ENCODE data around the gene GNG4. TPM values are rescaled to one million over a fixed set of nuclear protein-coding genes. Genes with fewer than 3 reads are reported as not detected.
"Not testable (repeated sequence)": the region's sequence is repeated elsewhere in the genome, so short reads cannot be mapped to it uniquely, and the experiment has no call there.

The GNG4 gene
- total RNA-seq, 2 experiments from 2014 or later, result 0.53 to 4.7 TPM

GRCh38 chr1:235582130-235582529, 67.5 kb downstream of the GNG4 start:
- peaks cover 2% of the 10 kb centered on the region for H3K36me3 Mint-ChIP-seq
- peaks cover 2% of the 10 kb centered on the region for H3K9me3 Mint-ChIP-seq (ENCODE audit: low read depth)
- DNase-seq, result no peak
- ATAC-seq, result no peak
- no peaks in the 10 kb centered on the region for H3K4me1 Mint-ChIP-seq
- peak overlapping the region; percentile 6 for H3K27ac Mint-ChIP-seq
- CTCF ChIA-PET, result interaction anchor here (1.0 kb wide), 1 partner anchor 390 kb away, joined by 3 read pairs; no protein-coding TSS in a partner anchor
- peaks cover 32% of the 10 kb centered on the region for H3K27me3 Mint-ChIP-seq
- no peak overlapping the region for H3K4me3 Mint-ChIP-seq

GRCh38 chr1:235579891-235580290, 69.7 kb downstream of the GNG4 start:
- peaks cover 18% of the 10 kb centered on the region for H3K27me3 Mint-ChIP-seq
- CTCF ChIA-PET, result no interaction called here
- H3K4me3 Mint-ChIP-seq, result no peak overlapping the region
- no peak for DNase-seq
- H3K27ac Mint-ChIP-seq, result no peak overlapping the region
- H3K9me3 Mint-ChIP-seq (ENCODE audit: low read depth), result no peaks in the 10 kb centered on the region
- H3K4me1 Mint-ChIP-seq, result no peaks in the 10 kb centered on the region
- H3K36me3 Mint-ChIP-seq, result no peaks in the 10 kb centered on the region
- ATAC-seq, result no peak

GRCh38 chr1:235575597-235575996, 74.0 kb downstream of the GNG4 start:
- ATAC-seq (no peak), DNase-seq (no peak)
- no peaks in the 10 kb centered on the region for H3K4me1 Mint-ChIP-seq
- no peaks in the 10 kb centered on the region for H3K27me3 Mint-ChIP-seq
- H3K36me3 Mint-ChIP-seq, result no peaks in the 10 kb centered on the region
- H3K4me3 Mint-ChIP-seq, result no peak overlapping the region
- CTCF ChIA-PET, result no interaction called here
- no peaks in the 10 kb centered on the region for H3K9me3 Mint-ChIP-seq (ENCODE audit: low read depth)
- no peak overlapping the region for H3K27ac Mint-ChIP-seq

GRCh38 chr1:235573880-235574279, 75.7 kb downstream of the GNG4 start:
- H3K27ac Mint-ChIP-seq, result no peak overlapping the region
- no peaks in the 10 kb centered on the region for H3K36me3 Mint-ChIP-seq
- CTCF ChIA-PET, result interaction anchor here (1.2 kb wide), 1 partner anchor 26 kb away, joined by 3 read pairs; no protein-coding TSS in a partner anchor
- no peaks in the 10 kb centered on the region for H3K4me1 Mint-ChIP-seq
- DNase-seq (no peak), ATAC-seq (no peak)
- no peak overlapping the region for H3K4me3 Mint-ChIP-seq
- no peaks in the 10 kb centered on the region for H3K9me3 Mint-ChIP-seq (ENCODE audit: low read depth)
- H3K27me3 Mint-ChIP-seq, result no peaks in the 10 kb centered on the region

GRCh38 chr1:235572971-235573370, 76.6 kb downstream of the GNG4 start:
- H3K27me3 Mint-ChIP-seq; CTCF ChIA-PET; DNase-seq; H3K4me1 Mint-ChIP-seq; H3K36me3 Mint-ChIP-seq; H3K4me3 Mint-ChIP-seq; H3K9me3 Mint-ChIP-seq (ENCODE audit: low read depth); ATAC-seq; H3K27ac Mint-ChIP-seq: not testable (repeated sequence)

- H3K4me1 Mint-ChIP-seq, result peaks cover 14% of the 10 kb centered on the region
- no peak overlapping the region for H3K4me3 Mint-ChIP-seq
- no peaks in the 10 kb centered on the region for H3K9me3 Mint-ChIP-seq (ENCODE audit: low read depth)
- H3K27ac Mint-ChIP-seq, result no peak overlapping the region
- H3K36me3 Mint-ChIP-seq, result no peaks in the 10 kb centered on the region
- no peak for ATAC-seq
- H3K27me3 Mint-ChIP-seq, result no peaks in the 10 kb centered on the region
- no peak for DNase-seq
- CTCF ChIA-PET, result no interaction called here
These were observed 78.1 kb downstream of the GNG4 start for GRCh38 chr1:235571482-235571881.

- Mint-ChIP-seq H3K9me3 (ENCODE audit: low read depth) (no peaks in the 10 kb centered on the region), H3K27me3 (no peaks in the 10 kb centered on the region), H3K36me3 (no peaks in the 10 kb centered on the region), H3K4me1 (peaks cover 14% of the 10 kb centered on the region), H3K27ac (peak overlapping the region; percentile 66), H3K4me3 (no peak overlapping the region)
- CTCF ChIA-PET, result no interaction called here
- ATAC-seq, result peak; percentile 83
- peak; percentile 69 for DNase-seq
These were observed 81.6 kb downstream of the GNG4 start for GRCh38 chr1:235567812-235568503.

- no peak overlapping the region for H3K27ac Mint-ChIP-seq
- no peak overlapping the region for H3K4me3 Mint-ChIP-seq
- ATAC-seq (no peak), DNase-seq (no peak)
- no peaks in the 10 kb centered on the region for H3K27me3 Mint-ChIP-seq
- no peaks in the 10 kb centered on the region for H3K9me3 Mint-ChIP-seq (ENCODE audit: low read depth)
- CTCF ChIA-PET, result no interaction called here
- H3K36me3 Mint-ChIP-seq, result no peaks in the 10 kb centered on the region
- H3K4me1 Mint-ChIP-seq, result peaks cover 14% of the 10 kb centered on the region
These were observed 83.5 kb downstream of the GNG4 start for GRCh38 chr1:235566084-235566483.

- no peak overlapping the region for H3K4me3 Mint-ChIP-seq
- CTCF ChIA-PET, result no interaction called here
These were observed 86.0 kb downstream of the GNG4 start for GRCh38 chr1:235563513-235564061.

GRCh38 chr1:235562589-235562988, 87.0 kb downstream of the GNG4 start:
- H3K36me3 Mint-ChIP-seq, result no peaks in the 10 kb centered on the region
- CTCF ChIA-PET, result no interaction called here
- no peaks in the 10 kb centered on the region for H3K9me3 Mint-ChIP-seq (ENCODE audit: low read depth)
- H3K4me3 Mint-ChIP-seq, result no peak overlapping the region
- no peaks in the 10 kb centered on the region for H3K27me3 Mint-ChIP-seq
- DNase-seq, result no peak
- H3K4me1 Mint-ChIP-seq, result peaks cover 4% of the 10 kb centered on the region
- no peak overlapping the region for H3K27ac Mint-ChIP-seq
- no peak for ATAC-seq

More at GRCh38 chr1:235563513-235564061, 86.0 kb downstream of the GNG4 start:
- H3K4me1 Mint-ChIP-seq, result peaks cover 14% of the 10 kb centered on the region
- H3K27me3 Mint-ChIP-seq, result no peaks in the 10 kb centered on the region
- H3K9me3 Mint-ChIP-seq (ENCODE audit: low read depth), result no peaks in the 10 kb centered on the region
- H3K36me3 Mint-ChIP-seq, result no peaks in the 10 kb centered on the region
- no peak for ATAC-seq
- DNase-seq, result no peak
- no peak overlapping the region for H3K27ac Mint-ChIP-seq

- Mint-ChIP-seq H3K9me3 (ENCODE audit: low read depth) (no peaks in the 10 kb centered on the region), H3K27me3 (no peaks in the 10 kb centered on the region), H3K27ac (no peak overlapping the region), H3K4me1 (no peaks in the 10 kb centered on the region), H3K36me3 (no peaks in the 10 kb centered on the region), H3K4me3 (no peak overlapping the region)
- DNase-seq (no peak), ATAC-seq (no peak)
- CTCF ChIA-PET, result no interaction called here
These were observed 90.9 kb downstream of the GNG4 start for GRCh38 chr1:235558621-235559169.

GRCh38 chr1:235557495-235557894, 92.1 kb downstream of the GNG4 start:
- DNase-seq (no peak), ATAC-seq (no peak)
- H3K4me3 Mint-ChIP-seq, result no peak overlapping the region
- H3K4me1 Mint-ChIP-seq, result no peaks in the 10 kb centered on the region
- H3K27ac Mint-ChIP-seq, result no peak overlapping the region
- no peaks in the 10 kb centered on the region for H3K36me3 Mint-ChIP-seq
- CTCF ChIA-PET, result interaction anchor here (1.0 to 1.5 kb wide), 3 partner anchors 10 to 44 kb away, joined by 3 to 4 read pairs (median 3); no protein-coding TSS in a partner anchor
- no peaks in the 10 kb centered on the region for H3K27me3 Mint-ChIP-seq
- H3K9me3 Mint-ChIP-seq (ENCODE audit: low read depth), result no peaks in the 10 kb centered on the region

GRCh38 chr1:235556807-235557206, 92.8 kb downstream of the GNG4 start:
- ATAC-seq (no peak), DNase-seq (no peak)
- Mint-ChIP-seq H3K27me3 (no peaks in the 10 kb centered on the region), H3K36me3 (no peaks in the 10 kb centered on the region), H3K27ac (no peak overlapping the region), H3K4me1 (no peaks in the 10 kb centered on the region), H3K4me3 (no peak overlapping the region), H3K9me3 (ENCODE audit: low read depth) (no peaks in the 10 kb centered on the region)
- CTCF ChIA-PET, result interaction anchor here (1.4 to 1.5 kb wide), 2 partner anchors 29 to 43 kb away, joined by 3 to 4 read pairs; no protein-coding TSS in a partner anchor

GRCh38 chr1:235553112-235553551, 96.5 kb downstream of the GNG4 start:
- Mint-ChIP-seq H3K36me3 (no peaks in the 10 kb centered on the region), H3K9me3 (ENCODE audit: low read depth) (no peaks in the 10 kb centered on the region), H3K4me3 (no peak overlapping the region), H3K4me1 (no peaks in the 10 kb centered on the region), H3K27me3 (peaks cover 5% of the 10 kb centered on the region), H3K27ac (no peak overlapping the region)
- CTCF ChIA-PET, result no interaction called here
- DNase-seq (no peak), ATAC-seq (no peak)

All from activated CD8-positive, alpha-beta memory T cell treated with anti-CD3 and anti-CD28 coated beads, Interleukin-2, amount 10 ng/mL, durations not matched to agents 7 days and 5 days (primary cell).